GM12892 (cell line): ENCODE results near the gene BEST2.

Experiments
- POLR2A ChIP-seq: IDR thresholded peaks from 2 replicates; pipeline ENCODE4 v1.6.1; 2011; ENCODE audit warnings: low read depth, low read length, control low read depth
- POLR2AphosphoS5 ChIP-seq: IDR thresholded peaks from 2 replicates; pipeline ENCODE4 v1.6.1; 2011; ENCODE audit warnings: low read depth, low read length, control low read depth
- TAF1 ChIP-seq: IDR thresholded peaks from 2 replicates; pipeline ENCODE4 v1.6.1; 2011; ENCODE audit warnings: low read depth, mild to moderate bottlenecking, control low read depth, low read length, borderline replicate concordance

GRCh38 chr19:12802267-12803106, 50.9 kb downstream of the BEST2 start:
- TF ChIP-seq POLR2A (no peak), POLR2AphosphoS5 (no peak), TAF1 (no peak)
